B cell (primary cell): Measurements from ENCODE around the gene ANKRD11. TPM values are rescaled to one million over a fixed set of nuclear protein-coding genes. Genes with fewer than 3 reads are reported as not detected.

Experiments used
- ATAC-seq: fragments of 200-7000 bp; cut with Tn5 transposase; one replicate; pipeline ENCODE4 v1.10.0; 2021; ENCODE audit warnings: low read depth, mild to moderate bottlenecking, moderate number of reproducible peaks, moderate library complexity
- CTCF ChIA-PET: fragments of 350-600 bp; sonication (Branson Sonifier 250); formaldehyde crosslinking; loops from one replicate; lab custom pipeline; 2021; ENCODE audit warnings: antibody characterized with exemption, inconsistent platforms; lab: Charles Lee
- POLR2A ChIA-PET: fragments of 350-600 bp; sonication (Branson Sonifier 250); formaldehyde crosslinking; loops from one replicate; lab custom pipeline; 2021; ENCODE audit warnings: antibody characterized with exemption; lab: Charles Lee
- DNase-seq: peaks from one replicate; pipeline ENCODE4 v3.0.0; 2013
- H2AFZ ChIP-seq: 2 replicates; pipeline ENCODE4 v1.6.1; 2012; ENCODE audit warnings: mild to moderate bottlenecking, low read depth, low read length; ENCODE audit not compliant: insufficient read depth, poor library complexity, severe bottlenecking
- H3K27ac ChIP-seq, 2 donors: 1 replicate in 1 of 2; 2 replicates in 1 of 2; pipeline ENCODE4 v1.5.1; 2012 to 2013; ENCODE audit warnings: low read length in 2 of 2, mild to moderate bottlenecking in 2 of 2, moderate library complexity in 1 of 2
- H3K27me3 ChIP-seq, 4 experiments: fragments of 200-600 bp in 1 of 4; sonication (generic) in 1 of 4; replicated peaks in 1 of 4; 1 replicate in 2 of 4; 2 replicates in 2 of 4; pipeline versions ENCODE4 v1.6.1 to v1.7.0; 2013 to 2016; ENCODE audit warnings: low read length in 3 of 4, mild to moderate bottlenecking in 2 of 4, mixed read lengths in 1 of 4, moderate library complexity in 1 of 4; ENCODE audit not compliant: insufficient read depth in 4 of 4, control insufficient read depth in 3 of 4; ENCODE audit errors: control extremely low read depth in 1 of 4
- H3K36me3 ChIP-seq, 2 experiments: replicated peaks in 1 of 2; 1 replicate in 1 of 2; 2 replicates in 1 of 2; pipeline versions ENCODE4 v1.6.1 to v1.7.1; 2013; ENCODE audit warnings: low read length in 1 of 2; ENCODE audit not compliant: insufficient read depth in 2 of 2, control insufficient read depth in 1 of 2; ENCODE audit errors: control extremely low read depth in 1 of 2, extremely low read depth in 1 of 2
- H3K4me1 ChIP-seq, 2 donors: fragments of 200-600 bp in 1 of 2; sonication (generic) in 1 of 2; 1 replicate in 1 of 2; 2 replicates in 1 of 2; pipeline versions ENCODE4 v1.5.1 to v1.6.1; 2013 to 2017; ENCODE audit warnings: low read length in 2 of 2; ENCODE audit not compliant: control insufficient read depth in 2 of 2, insufficient read depth in 2 of 2
- H3K4me2 ChIP-seq: replicated peaks from 2 replicates; pipeline ENCODE3; 2012; ENCODE audit warnings: mild to moderate bottlenecking, low read depth, low read length; ENCODE audit not compliant: poor library complexity, severe bottlenecking
- H3K4me3 ChIP-seq, 5 experiments: fragments of 200-600 bp in 1 of 5; sonication (generic) in 1 of 5; 1 replicate in 3 of 5; 2 replicates in 2 of 5; pipeline versions ENCODE4 v1.5.1 to v1.7.0; 2011 to 2016; ENCODE audit warnings: low read length in 4 of 5, mild to moderate bottlenecking in 4 of 5, low read depth in 2 of 5, control low read depth in 1 of 5, moderate library complexity in 1 of 5; ENCODE audit not compliant: insufficient read depth in 1 of 5; ENCODE audit errors: control extremely low read depth in 1 of 5, extremely low read depth in 1 of 5
- H3K79me2 ChIP-seq: fragments of 200-600 bp; sonication (generic); one replicate; pipeline ENCODE4 v1.6.0; 2016; ENCODE audit warnings: low read length; ENCODE audit not compliant: control insufficient read depth, insufficient read depth
- H3K9ac ChIP-seq: fragments of 200-600 bp; sonication (generic); 2 replicates; pipeline ENCODE4 v1.6.1; 2017; ENCODE audit warnings: mild to moderate bottlenecking, low read length, moderate library complexity
- H3K9me3 ChIP-seq, 3 donors: one replicate each; pipeline versions ENCODE4 v1.6.1 to v1.7.1; 2013; ENCODE audit warnings: low read length in 2 of 3; ENCODE audit not compliant: control insufficient read depth in 2 of 3, insufficient read depth in 1 of 3; ENCODE audit errors: control extremely low read depth in 1 of 3
- H4K20me1 ChIP-seq: 2 replicates; pipeline ENCODE4 v1.6.0; 2012; ENCODE audit warnings: mild to moderate bottlenecking, low read length; ENCODE audit not compliant: insufficient read depth, control insufficient read depth, poor library complexity, severe bottlenecking
- H3K27ac Mint-ChIP-seq: one replicate; pipeline ENCODE4 v1.8.0; 2021; ENCODE audit warnings: mixed read lengths
- H3K27me3 Mint-ChIP-seq: one replicate; pipeline ENCODE4 v1.8.0; 2021; ENCODE audit warnings: mixed read lengths
- H3K4me1 Mint-ChIP-seq: one replicate; pipeline ENCODE4 v1.8.0; 2021; ENCODE audit warnings: mixed read lengths
- H3K4me3 Mint-ChIP-seq: one replicate; pipeline ENCODE4 v1.8.0; 2021; ENCODE audit warnings: mixed read lengths
- H3K9me3 Mint-ChIP-seq: one replicate; pipeline ENCODE4 v1.8.0; 2022; ENCODE audit warnings: mixed read lengths; ENCODE audit not compliant: insufficient read depth
- EZH2 ChIP-seq: IDR thresholded peaks from 2 replicates; pipeline ENCODE4 v1.6.1; 2012; ENCODE audit warnings: borderline replicate concordance, low read depth, mild to moderate bottlenecking, moderate library complexity, low read length; ENCODE audit not compliant: insufficient read depth, poor library complexity, severe bottlenecking
- WGBS: methylation state at CpG from one replicate; pipeline ENCODE4 v1.1.5; 2013; ENCODE audit warnings: missing lambda C conversion rate; ENCODE audit not compliant: insufficient coverage; 5-methylcytosine and 5-hydroxymethylcytosine counted together
- intact Hi-C: fragments of 100-400 bp; cut with micrococcal nuclease; formaldehyde crosslinking; loops from one replicate; pipeline ENCODE4 v1.10.0; 2022
- polyA plus RNA-seq: library from polyadenylated mRNA; depleted of rRNA; stranded (reverse); fragments of >200 nt; gene quantifications from 2 replicates; pipeline ENCODE4 v1.2.3, GENCODE V29; 2012
- total RNA-seq, 2 donors: library from RNA; stranded (reverse); fragments of 120-200 nt in 1 of 2; gene quantifications; 1 replicate in 1 of 2; 2 replicates in 1 of 2; pipeline versions ENCODE4 v1.2.3 to v1.2.4, GENCODE V29; 2013 to 2022
- TF ChIP-seq, protein P1 (sequence below): fragments of 200-600 bp; IDR thresholded peaks from one replicate; pipeline ENCODE4 v1.8.0; 2022; ENCODE audit warnings: antibody characterized with exemption, mild to moderate bottlenecking

The ANKRD11 gene
- total and polyA plus RNA-seq, 2 donors (not counting 1 experiment from before 2014, with no cell fraction given), result 67.9 to 314 TPM

- Histone ChIP-seq H3K36me3 (peaks cover 0 to 9% of the 10 kb centered on the region in 2 experiments), H3K9me3 (no peaks in the 10 kb centered on the region), H3K79me2 (peaks cover 100% of the 10 kb centered on the region), H4K20me1 (peaks cover 99% of the 10 kb centered on the region), H3K4me3 (no peak overlapping the region), H3K27ac (no peak overlapping the region), H3K4me1 (peaks cover 57 to 67% of the 10 kb centered on the region in 2 donors), H2AFZ (no peak overlapping the region), H3K27me3 (no peaks in the 10 kb centered on the region), H3K4me2 (peak overlapping the region; percentile 53), H3K9ac (no peak overlapping the region)
- H3K9me3 Mint-ChIP-seq, result no peaks in the 10 kb centered on the region
- no peaks in the 10 kb centered on the region for H3K27me3 Mint-ChIP-seq
- peak overlapping the region; percentile 26 for H3K27ac Mint-ChIP-seq
- 46% methylated on average over 6 of the region's 6 CpGs for WGBS
- intact Hi-C loops, result no loop called here
- ChIA-PET POLR2A (interaction anchor here (1.4 kb wide), 1 partner anchor 13 kb away, joined by 4 read pairs; no protein-coding TSS in a partner anchor), CTCF (interaction anchor here (0.7 kb wide), 1 partner anchor 145 kb away, joined by 3 read pairs; no protein-coding TSS in a partner anchor)
- ATAC-seq, result no peak
- no peak for DNase-seq
- H3K4me1 Mint-ChIP-seq, result peaks cover 76% of the 10 kb centered on the region
- H3K4me3 Mint-ChIP-seq, result peak overlapping the region; percentile 57
- TF ChIP-seq, protein P1, sequence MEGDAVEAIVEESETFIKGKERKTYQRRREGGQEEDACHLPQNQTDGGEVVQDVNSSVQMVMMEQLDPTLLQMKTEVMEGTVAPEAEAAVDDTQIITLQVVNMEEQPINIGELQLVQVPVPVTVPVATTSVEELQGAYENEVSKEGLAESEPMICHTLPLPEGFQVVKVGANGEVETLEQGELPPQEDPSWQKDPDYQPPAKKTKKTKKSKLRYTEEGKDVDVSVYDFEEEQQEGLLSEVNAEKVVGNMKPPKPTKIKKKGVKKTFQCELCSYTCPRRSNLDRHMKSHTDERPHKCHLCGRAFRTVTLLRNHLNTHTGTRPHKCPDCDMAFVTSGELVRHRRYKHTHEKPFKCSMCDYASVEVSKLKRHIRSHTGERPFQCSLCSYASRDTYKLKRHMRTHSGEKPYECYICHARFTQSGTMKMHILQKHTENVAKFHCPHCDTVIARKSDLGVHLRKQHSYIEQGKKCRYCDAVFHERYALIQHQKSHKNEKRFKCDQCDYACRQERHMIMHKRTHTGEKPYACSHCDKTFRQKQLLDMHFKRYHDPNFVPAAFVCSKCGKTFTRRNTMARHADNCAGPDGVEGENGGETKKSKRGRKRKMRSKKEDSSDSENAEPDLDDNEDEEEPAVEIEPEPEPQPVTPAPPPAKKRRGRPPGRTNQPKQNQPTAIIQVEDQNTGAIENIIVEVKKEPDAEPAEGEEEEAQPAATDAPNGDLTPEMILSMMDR, result no peak
- no peak for TF ChIP-seq EZH2
These were observed 80.0 kb downstream of the ANKRD11 start for GRCh38 chr16:89410322-89410721.

- no peaks in the 10 kb centered on the region for H3K27me3 ChIP-seq
- H2AFZ ChIP-seq, result no peak overlapping the region
- peaks cover 0 to 8% of the 10 kb centered on the region in 2 experiments for H3K36me3 ChIP-seq
- peaks cover 62 to 74% of the 10 kb centered on the region in 2 donors for H3K4me1 ChIP-seq
- H3K79me2 ChIP-seq, result peaks cover 100% of the 10 kb centered on the region
- H3K4me3 ChIP-seq, result no peak overlapping the region
- peak; percentile 69 for ATAC-seq
- H3K9me3 Mint-ChIP-seq, result no peaks in the 10 kb centered on the region
- WGBS, result 48% methylated on average over 7 of the region's 13 CpGs
- DNase-seq, result peak; percentile 69
- TF ChIP-seq, protein P1, result no peak
- no peak for TF ChIP-seq EZH2
- peaks cover 77% of the 10 kb centered on the region for H3K4me1 Mint-ChIP-seq
- ChIA-PET CTCF (interaction anchor here (1.0 to 1.9 kb wide), 3 partner anchors 16 to 100 kb away, joined by 3 to 5 read pairs (median 3); no protein-coding TSS in a partner anchor), POLR2A (interaction anchor here (1.2 kb wide), 1 partner anchor 80 kb away, joined by 5 read pairs; no protein-coding TSS in a partner anchor)
- no peaks in the 10 kb centered on the region for H3K27me3 Mint-ChIP-seq
- no peaks in the 10 kb centered on the region for H3K9me3 ChIP-seq
- H3K27ac ChIP-seq, result peak overlapping the region in 1 of 2 donors; percentile 12
- peak overlapping the region; percentile 60 for H3K27ac Mint-ChIP-seq
- no peak overlapping the region for H3K9ac ChIP-seq
- peak overlapping the region; percentile 75 for H3K4me3 Mint-ChIP-seq
- intact Hi-C loops, result loop anchor here (5.0 kb wide), 1 partner anchor 47 kb away; no protein-coding TSS in a partner anchor
- H3K4me2 ChIP-seq, result peak overlapping the region; percentile 45
- H4K20me1 ChIP-seq, result peaks cover 99% of the 10 kb centered on the region
These were observed 81.1 kb downstream of the ANKRD11 start for GRCh38 chr16:89409161-89409711.
